Stimulated activated CD8-positive, alpha-beta memory T cell treated with anti-CD3 and anti-CD28 coated beads, Interleukin-15, amount 100 ng/mL, for 4 hours (primary cell): ENCODE results near the gene HOXA7.

Source experiments
- DNase-seq, 2 donors: peaks; one replicate each; pipeline ENCODE4 v3.0.0-alpha.2; 2020; ENCODE audit warnings: low read depth in 2 of 2

Gene HOXA7

GRCh38 chr7:27182285-27182841, 25.9 kb upstream of the HOXA7 start:
- DNase-seq, result no peak

GRCh38 chr7:27181795-27182275, 25.4 kb upstream of the HOXA7 start:
- no peak for DNase-seq

GRCh38 chr7:27180431-27181420, 24.3 kb upstream of the HOXA7 start:
- no peak for DNase-seq

GRCh38 chr7:27179503-27180430, 23.3 kb upstream of the HOXA7 start:
- no peak for DNase-seq

- no peak for DNase-seq
Measured at GRCh38 chr7:27179030-27179429, 22.6 kb upstream of the HOXA7 start.

- DNase-seq, result no peak
Measured at GRCh38 chr7:27178366-27178765, 21.9 kb upstream of the HOXA7 start.

GRCh38 chr7:27177795-27178320, 21.4 kb upstream of the HOXA7 start:
- DNase-seq, result no peak

GRCh38 chr7:27176962-27177794, 20.7 kb upstream of the HOXA7 start:
- DNase-seq, result no peak

GRCh38 chr7:27176524-27176845, 20.0 kb upstream of the HOXA7 start:
- no peak for DNase-seq

- no peak for DNase-seq
Measured at GRCh38 chr7:27175626-27176523, 19.4 kb upstream of the HOXA7 start.

GRCh38 chr7:27174874-27175625, 18.6 kb upstream of the HOXA7 start:
- no peak for DNase-seq

GRCh38 chr7:27173956-27174873, 17.7 kb upstream of the HOXA7 start, which contains the start of gene HOXA10:
Gene HOXA10 (minus strand): TSS chr7:27174320. CDS start chr7:27174306, 14 bp downstream.
- no peak for DNase-seq

GRCh38 chr7:27173511-27173955, 17.1 kb upstream of the HOXA7 start:
- DNase-seq, result no peak

- DNase-seq, result no peak
Measured at GRCh38 chr7:27172823-27173510, 16.5 kb upstream of the HOXA7 start.

- DNase-seq, result no peak
Measured at GRCh38 chr7:27172315-27172774, 15.9 kb upstream of the HOXA7 start.

GRCh38 chr7:27171637-27172314, 15.3 kb upstream of the HOXA7 start:
- no peak for DNase-seq

GRCh38 chr7:27171325-27171636, 14.8 kb upstream of the HOXA7 start:
- DNase-seq, result no peak
